HG03135 (cell line): ENCODE data around the gene AIPL1.

Experiments
- ATAC-seq: cut with Tn5 transposase; IDR thresholded peaks from one replicate; pipeline ENCODE4 v1.9.1; 2021; ENCODE audit warnings: mild to moderate bottlenecking, moderate library complexity; ENCODE audit not compliant: unreplicated experiment

The AIPL1 gene

GRCh38 chr17:6374761-6375312 lies 60.1 kb downstream of the AIPL1 start:
- no peak for ATAC-seq

- ATAC-seq = no peak
Observed at GRCh38 chr17:6374271-6374691, 60.6 kb downstream of the AIPL1 start.
